Measurements from ENCODE around the gene LY6G5C.

Gene LY6G5C

DNA sequence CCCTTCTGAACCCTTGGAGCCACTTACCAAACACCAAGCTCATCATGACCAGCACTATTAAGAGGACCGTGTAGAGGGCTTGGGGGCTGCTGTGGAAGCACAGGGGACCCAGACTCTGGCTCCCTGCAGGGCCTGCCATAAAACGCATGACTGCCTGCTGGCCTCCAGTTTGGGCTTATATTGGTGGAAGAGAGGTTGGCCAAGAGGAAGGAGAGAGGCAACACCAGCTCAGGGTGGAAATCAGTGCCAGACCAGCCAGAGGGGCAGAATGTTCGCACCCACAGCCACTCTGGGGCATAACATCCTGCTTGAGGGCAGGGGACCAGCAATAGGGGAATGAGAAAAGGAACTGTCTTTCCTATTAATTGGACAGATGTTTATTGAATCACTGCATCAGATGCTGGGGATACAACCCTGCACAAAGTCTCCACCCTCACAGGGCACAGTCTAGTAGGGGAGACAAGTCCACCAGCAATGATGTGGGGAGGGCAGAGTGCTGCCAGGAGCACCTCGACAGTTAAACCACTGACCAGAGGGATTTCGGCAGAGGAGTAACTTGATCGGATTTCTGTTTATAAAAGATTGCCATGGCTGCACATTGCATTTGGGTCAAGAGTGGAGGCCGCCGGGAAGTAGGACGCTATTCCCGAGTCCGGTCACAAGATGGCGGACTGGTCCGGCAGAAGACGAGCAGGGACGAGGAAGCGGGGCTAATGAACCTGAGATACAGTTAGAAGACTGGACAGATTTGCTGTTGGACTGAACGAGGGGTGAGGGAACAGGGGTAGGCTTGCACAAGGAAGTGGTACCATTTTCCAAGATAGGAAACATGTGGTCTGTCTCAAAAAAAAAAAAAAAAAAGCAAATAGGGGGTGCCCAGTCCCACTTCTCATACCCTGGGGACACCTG, at the start of gene LY6G5C:
Gene LY6G5C (minus strand): TSS at position 842 of the 909 bp plus-strand sequence. CDS start 694 bp downstream, at position 148.
- DNase-seq: peak in 46 of 51 donors; percentile 4 to 83 (median 60)

DNA sequence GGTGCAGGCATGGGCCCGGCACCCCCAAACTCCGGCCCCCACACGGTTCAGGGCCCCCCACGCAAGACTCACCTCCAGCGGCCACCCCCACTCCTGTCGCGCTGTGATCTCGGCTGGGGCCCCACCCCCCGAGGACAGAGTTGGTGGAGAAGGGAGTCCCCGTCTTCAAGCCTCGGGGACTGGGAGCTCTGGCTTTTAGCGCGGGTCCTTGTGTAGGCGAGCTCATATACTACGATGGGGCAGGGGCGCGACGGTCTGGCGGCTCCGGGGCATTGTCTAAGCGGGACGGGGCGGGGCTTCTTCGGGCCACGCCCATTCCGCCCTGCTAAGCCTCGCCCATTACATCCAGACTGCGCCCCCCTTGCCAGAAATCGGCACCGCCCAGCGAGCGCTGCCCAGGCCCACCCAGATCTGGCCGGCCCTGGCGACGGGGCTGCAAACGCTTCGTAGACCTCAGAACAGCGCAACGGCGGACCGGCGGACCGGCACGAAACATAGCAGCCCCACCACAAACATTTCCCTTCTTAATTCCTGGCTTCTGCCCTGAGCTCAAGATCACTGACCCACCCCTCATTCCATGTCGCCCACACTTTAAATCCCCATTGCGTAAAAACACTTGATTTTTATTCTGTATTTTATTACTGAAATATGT, 49.2 kb upstream of the LY6G5C start:
- peak in 43 of 51 donors; percentile 15 to 82 (median 63) for DNase-seq

DNA sequence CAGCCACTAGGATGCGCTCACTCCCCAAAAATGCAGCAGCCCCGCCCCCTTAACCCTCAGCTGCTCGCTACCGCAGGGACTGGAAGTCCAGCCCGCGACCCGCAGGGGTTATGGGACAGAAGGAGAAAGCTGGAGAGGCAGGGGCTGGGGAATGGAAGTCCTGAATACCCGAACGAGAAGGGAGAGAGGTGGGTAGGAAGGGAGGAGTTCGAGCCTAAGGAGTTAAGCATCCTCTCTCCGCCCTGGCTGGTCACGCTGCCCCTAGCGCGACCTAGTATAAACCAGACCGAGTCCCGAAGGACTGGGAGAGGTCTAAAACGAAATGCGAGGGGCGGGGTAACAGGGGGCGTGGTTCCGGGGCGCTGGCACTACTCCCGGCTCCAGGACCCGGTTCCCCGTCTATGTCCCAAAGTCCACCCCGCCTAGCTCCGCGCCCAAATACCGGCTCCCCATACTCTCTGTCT, 48.7 kb upstream of the LY6G5C start:
- DNase-seq: peak in 50 of 51 donors; percentile 15 to 89 (median 73)

GRCh38 chr6:31728767-31729514, 48.1 kb upstream of the LY6G5C start, which contains the start of gene DDAH2:
Gene DDAH2, minus strand, starts transcription at chr6:31729299. Its CDS starts 138 bp downstream, at chr6:31729161.
- DNase-seq: no peak

DNA sequence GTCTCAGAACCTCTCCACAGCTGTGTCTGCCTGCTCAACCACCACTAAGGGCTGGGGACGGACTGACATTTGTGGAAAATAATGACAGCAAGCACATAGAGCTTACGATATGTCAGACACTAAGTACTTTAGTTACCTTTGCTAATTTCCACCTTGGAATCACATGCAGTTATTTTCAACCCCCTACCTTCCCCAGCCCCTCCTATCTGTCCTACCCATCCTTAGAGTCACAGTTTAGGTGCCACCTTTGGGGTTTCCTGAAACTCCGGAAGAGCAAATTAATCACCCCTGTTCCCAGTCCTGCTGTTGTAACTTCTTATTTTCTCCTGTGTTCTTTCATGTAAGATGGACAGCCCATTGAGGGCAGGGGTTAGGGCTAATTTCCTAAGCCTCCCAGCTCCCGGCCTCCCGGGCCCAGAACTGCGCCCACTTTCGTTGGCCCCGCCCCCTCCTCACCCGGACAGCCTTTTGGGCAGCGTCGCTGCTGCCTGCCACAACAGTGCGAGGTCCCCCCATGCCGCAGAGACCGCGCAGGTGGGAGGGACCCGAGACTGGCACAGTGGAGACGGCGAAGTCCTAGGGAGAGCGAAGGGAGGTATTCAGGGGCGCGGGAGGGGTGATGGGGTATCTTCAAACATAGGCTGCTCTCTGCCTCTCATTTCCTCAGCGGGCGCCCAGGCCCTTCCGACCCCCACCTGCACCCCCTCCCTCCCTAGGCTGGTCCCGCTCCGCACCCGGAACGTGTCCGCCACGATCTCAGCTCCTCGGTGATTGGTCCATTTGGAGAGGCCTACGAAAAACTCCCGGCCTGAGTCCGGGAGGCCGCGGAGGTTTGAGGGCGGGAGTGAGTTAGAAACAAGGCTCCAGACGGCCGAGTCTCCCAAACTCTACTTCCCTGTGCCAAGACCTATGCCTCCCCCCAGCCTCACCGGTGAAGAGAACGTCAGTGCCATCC, 47.1 kb upstream of the LY6G5C start:
- DNase-seq: no peak

DNA sequence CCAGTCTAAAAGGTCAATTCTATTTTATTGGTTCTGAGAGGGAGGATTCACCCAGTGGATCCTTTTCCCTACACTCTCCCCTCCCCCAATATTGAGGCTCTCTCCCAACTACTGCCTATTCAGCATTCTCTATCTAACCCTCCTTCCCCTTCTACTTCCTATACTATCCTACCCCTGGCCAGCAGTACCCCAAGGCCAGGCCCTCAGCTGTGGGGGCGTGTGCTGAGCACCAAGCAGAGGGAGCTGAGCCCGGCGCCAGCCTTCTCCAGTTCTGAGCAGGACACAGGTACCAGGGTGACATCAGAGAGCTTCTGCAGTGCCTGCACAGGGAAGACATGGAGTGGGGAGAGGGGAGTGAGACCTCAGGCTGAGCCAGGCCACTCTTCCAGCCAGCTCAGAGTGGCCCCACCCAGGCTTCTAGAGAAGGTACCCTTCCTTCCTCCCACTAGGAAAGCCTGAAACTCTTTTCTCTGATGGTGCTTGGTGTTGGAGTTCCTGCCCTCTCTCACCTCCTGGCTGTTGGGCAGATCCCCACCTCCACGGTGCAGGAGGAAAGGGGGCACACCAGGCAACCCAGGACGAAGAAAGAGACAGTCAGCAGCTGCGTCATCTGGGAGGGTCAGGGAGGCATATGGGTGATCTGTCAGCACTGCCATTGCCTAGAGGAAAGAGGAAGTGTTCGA, 46.3 kb upstream of the LY6G5C start:
- no peak for DNase-seq

- peak in 1 of 51 donors; percentile 9 for DNase-seq
Observed at GRCh38 chr6:31725502-31726350, 44.9 kb upstream of the LY6G5C start.

GRCh38 chr6:31723980-31724691, 43.3 kb upstream of the LY6G5C start:
- DNase-seq: no peak

DNA sequence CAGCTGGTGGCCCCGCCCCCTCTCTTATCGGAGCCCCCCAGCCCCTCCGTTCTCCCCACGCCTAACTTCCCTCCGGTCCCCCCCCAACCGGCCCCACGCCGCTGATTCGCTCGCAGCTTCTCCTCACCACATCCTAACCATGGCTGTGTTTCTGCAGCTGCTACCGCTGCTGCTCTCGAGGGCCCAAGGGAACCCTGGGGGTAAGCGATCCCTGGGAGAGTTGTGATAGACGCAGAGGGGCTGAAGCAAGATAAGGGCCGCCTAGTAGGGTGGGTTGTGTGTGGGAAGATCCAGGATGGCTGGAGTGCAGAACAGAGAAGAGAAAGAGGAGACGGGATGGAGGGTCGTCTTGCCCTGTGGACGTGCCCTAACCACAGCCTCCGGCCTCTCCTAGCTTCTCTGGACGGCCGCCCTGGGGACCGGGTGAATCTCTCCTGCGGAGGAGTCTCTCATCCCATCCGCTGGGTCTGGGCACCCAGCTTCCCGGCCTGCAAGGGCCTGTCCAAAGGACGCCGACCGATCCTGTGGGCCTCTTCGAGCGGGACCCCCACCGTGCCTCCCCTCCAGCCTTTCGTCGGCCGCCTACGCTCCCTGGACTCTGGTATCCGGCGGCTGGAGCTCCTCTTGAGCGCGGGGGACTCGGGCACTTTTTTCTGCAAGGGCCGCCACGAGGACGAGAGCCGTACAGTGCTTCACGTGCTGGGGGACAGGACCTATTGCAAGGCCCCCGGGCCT, 42.5 kb upstream of the LY6G5C start, which contains the start of gene MPIG6B:
Gene MPIG6B (plus strand): TSS at position 129 of the 735 bp plus-strand sequence. CDS start 11 bp downstream, at position 140.
- no peak for DNase-seq

GRCh38 chr6:31722173-31722572, 41.3 kb upstream of the LY6G5C start:
- DNase-seq: no peak

GRCh38 chr6:31721351-31722020, 40.6 kb upstream of the LY6G5C start, which contains the start of gene LY6G6C:
Gene LY6G6C, minus strand, starts transcription at chr6:31721746. Its CDS starts 67 bp downstream, at chr6:31721679.
- DNase-seq: no peak

DNA sequence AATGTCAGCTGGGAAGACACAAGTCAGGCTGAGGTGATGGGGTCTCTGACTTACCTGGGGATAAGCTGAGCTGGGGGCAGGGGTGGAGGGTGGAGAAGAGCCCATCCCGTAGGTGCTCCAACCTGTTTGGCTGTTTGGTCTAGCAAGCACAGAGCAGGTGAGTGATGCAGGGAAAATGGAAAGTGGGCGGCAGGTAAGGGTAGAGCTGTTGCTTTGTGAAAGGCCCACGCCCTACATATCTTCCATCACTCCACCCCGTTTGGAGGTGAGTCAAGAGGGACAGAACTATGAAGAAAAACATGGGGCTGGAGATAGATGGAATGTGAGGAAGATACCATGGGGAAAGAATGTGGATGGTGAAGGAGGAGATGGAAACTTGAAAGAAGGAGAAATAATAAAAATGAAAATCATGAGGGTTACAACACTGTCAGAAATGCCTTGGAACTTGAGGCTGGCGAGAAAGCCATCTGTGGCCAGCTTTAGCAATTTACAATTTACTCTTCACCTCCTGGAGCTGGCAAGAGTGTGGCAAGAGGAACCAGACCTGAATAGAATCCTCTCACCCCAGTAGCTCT, 39.4 kb upstream of the LY6G5C start:
- no peak for DNase-seq

- no peak for DNase-seq
Observed at GRCh38 chr6:31719001-31719400, 38.1 kb upstream of the LY6G5C start.

DNA sequence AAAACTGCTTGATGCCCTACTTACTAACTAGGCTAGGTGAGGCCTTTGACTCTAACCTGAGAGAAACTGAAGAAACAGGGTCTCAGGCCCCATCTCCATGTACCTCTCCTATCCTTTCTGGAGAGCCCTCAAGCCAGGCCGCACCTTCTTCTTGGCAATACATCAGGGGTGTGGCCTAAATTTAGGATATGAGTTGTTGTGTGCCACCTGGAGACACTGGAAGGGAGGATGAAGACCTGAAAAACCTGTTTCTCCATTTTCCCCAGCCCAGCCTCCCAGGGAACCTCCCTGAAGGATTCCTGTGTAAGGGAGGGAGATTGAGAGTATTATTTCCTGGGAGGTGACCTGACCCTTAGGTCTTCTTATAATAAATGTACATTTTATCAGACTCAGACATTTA, 37.4 kb upstream of the LY6G5C start:
- DNase-seq: no peak

DNA sequence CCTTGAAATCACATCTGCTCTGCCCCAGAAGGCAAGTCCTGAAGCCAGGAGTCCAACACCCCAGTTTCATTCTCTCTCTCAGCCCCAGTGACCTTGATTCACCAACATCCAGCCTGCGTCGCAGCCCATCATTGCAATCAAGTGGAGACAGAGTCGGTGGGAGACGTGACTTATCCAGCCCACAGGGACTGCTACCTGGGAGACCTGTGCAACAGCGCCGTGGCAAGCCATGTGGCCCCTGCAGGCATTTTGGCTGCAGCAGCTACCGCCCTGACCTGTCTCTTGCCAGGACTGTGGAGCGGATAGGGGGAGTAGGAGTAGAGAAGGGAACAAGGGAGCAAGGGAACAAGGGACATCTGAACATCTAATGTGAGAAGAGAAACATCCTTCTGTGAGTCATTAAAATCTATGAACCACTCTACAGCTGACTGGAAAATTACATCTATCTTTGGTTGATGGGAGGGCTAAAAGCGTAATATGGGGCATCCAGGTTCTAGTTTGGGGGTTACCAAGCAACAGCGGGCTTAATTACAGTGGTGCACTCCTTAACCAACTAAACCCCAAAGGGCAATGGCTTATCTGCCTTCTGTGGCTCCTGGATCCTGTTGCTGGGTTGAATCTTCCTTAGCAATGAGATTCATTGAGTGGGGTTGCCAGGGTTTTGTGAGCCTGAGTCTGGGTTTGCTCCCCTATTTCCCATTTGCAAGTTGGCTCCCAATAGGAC, 36.8 kb upstream of the LY6G5C start:
- DNase-seq: peak in 1 of 51 donors; percentile 33

All from hypothalamus (tissue), 51 donors.